Measurements from ENCODE around the gene OLA1.

- TF ChIP-seq CTCF (IDR thresholded peaks at IDR 0.05) (no peak), POLR2AphosphoS5 (IDR thresholded peaks at IDR 0.05) (no peak)
Observed at GRCh38 chr2:174076040-174076439, 172.3 kb downstream of the OLA1 start.

Measured in breast epithelium (tissue), 3 donors.